Stimulated activated CD8-positive, alpha-beta memory T cell treated with anti-CD3 and anti-CD28 coated beads, Interleukin-12 subunit alpha, Interleukin-12 subunit beta, amount 100 ng/mL, for 24 hours (primary cell): ENCODE measurements around the gene PPFIA4.
"Not testable (repeated sequence)": the region's sequence is repeated elsewhere in the genome, so short reads cannot be mapped to it uniquely, and the experiment has no call there.

Experiments
- DNase-seq: peaks from one replicate; pipeline ENCODE4 v3.0.0-alpha.2; 2020; ENCODE audit errors: extremely low read depth

The PPFIA4 gene

GRCh38 chr1:203017061-203017460 lies 9.2 kb upstream of the PPFIA4 start:
- no peak for DNase-seq

GRCh38 chr1:203017692-203018091 lies 8.6 kb upstream of the PPFIA4 start:
- DNase-seq, result no peak

- DNase-seq, result not testable (repeated sequence)
Measured at GRCh38 chr1:203022855-203023254, 3.4 kb upstream of the PPFIA4 start.

- DNase-seq, result no peak
Measured at GRCh38 chr1:203025686-203026030, 633 bp upstream of the PPFIA4 start.

- DNase-seq, result no peak
Measured at GRCh38 chr1:203026666-203027663, 674 bp downstream of the PPFIA4 start.

GRCh38 chr1:203028067-203028783 lies 1.9 kb downstream of the PPFIA4 start:
- DNase-seq, result no peak

- no peak for DNase-seq
Measured at GRCh38 chr1:203028784-203029553, 2.7 kb downstream of the PPFIA4 start.

GRCh38 chr1:203031467-203031866 lies 5.2 kb downstream of the PPFIA4 start:
- DNase-seq, result no peak

GRCh38 chr1:203033287-203033686 lies 7.0 kb downstream of the PPFIA4 start:
- DNase-seq, result no peak

GRCh38 chr1:203033917-203034316 lies 7.6 kb downstream of the PPFIA4 start:
- DNase-seq, result no peak

- no peak for DNase-seq
Measured at GRCh38 chr1:203034422-203035110, 8.3 kb downstream of the PPFIA4 start.

GRCh38 chr1:203035111-203036000 lies 9.1 kb downstream of the PPFIA4 start:
- DNase-seq, result no peak

GRCh38 chr1:203036135-203036534 lies 9.8 kb downstream of the PPFIA4 start:
- no peak for DNase-seq

GRCh38 chr1:203036537-203036936 lies 10.2 kb downstream of the PPFIA4 start:
- DNase-seq, result no peak

- DNase-seq, result no peak
Measured at GRCh38 chr1:203037509-203038190, 11.4 kb downstream of the PPFIA4 start.

- no peak for DNase-seq
Measured at GRCh38 chr1:203038217-203038741, 12.0 kb downstream of the PPFIA4 start.

GRCh38 chr1:203038891-203039608 lies 12.8 kb downstream of the PPFIA4 start:
- peak; percentile 32 for DNase-seq

- DNase-seq, result no peak
Measured at GRCh38 chr1:203039609-203040512, 13.6 kb downstream of the PPFIA4 start.
